IPS DF 4.7 (cell line): ENCODE results near the gene BRD4.

Experiments used
- DNase-seq: peaks from one replicate; pipeline ENCODE4 v3.0.0-alpha.2; 2013; ENCODE audit warnings: low spot score; ENCODE audit errors: extremely low read depth

BRD4 gene

DNA sequence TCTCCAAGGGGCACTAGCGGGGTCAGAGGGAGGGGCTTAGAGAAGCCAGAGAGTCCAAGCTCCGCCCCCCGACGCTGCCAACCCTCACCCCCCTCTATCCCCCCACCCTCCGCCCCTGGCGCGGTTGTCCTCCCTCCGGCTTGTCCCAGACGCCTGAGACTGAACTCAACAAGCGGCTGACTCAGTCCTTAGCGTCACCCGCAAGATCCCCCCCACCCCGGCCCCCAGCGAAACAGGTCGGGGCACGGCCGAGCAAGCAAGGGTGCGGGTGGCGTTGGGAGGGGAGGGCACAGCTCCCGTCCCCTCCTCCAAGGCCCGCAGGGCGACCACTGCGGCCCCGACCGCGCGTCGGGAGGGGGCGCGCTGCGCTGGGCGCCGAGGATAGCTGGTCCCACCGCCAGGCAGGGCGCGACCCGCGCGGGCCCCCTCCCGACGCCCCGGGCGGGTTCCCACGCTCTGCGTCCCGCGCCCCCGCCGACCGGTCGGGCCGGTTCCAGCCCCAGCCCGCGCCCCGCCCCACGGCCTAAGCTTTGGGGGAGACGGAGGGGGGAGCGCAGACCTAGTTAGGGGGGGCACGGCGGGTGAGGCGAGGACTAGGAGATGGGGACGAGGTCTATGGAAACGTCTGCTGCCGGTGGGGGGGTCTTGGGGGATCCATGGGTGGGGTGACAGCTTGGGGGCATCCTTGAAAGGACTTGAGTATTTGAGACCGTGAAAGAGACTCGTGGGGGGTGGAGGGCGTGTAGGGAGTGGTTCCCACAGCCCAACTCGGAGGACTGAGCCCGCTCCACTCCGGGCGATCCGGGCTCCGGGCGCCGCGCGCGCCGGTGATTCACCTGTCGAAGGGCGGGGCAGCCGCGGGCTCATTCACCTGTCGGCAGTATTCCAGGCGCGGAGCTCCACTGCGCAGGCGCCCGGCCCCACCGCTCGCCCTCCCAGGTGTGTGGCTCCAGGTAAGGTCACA lies 136.7 kb downstream of the BRD4 start:
- no peak for DNase-seq

DNA sequence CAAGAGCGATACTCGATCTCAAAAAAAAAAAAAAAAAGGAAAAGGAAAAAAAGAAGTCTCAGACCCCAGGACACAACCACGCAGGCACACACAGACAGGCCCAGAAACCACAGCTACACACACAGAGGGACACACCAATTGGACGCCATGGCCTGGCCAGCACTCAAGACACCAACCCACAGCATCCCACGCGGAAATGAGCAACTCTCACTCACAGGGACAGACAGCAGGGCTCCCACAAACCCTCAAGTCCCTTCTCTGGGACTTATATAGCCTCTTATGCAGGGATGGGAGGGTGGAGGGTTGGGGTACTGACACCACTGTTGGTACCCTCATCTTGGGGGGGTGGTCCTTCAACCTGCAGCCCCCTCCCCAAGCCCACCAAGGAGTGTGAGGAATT lies 137.4 kb downstream of the BRD4 start:
- DNase-seq: no peak

DNA sequence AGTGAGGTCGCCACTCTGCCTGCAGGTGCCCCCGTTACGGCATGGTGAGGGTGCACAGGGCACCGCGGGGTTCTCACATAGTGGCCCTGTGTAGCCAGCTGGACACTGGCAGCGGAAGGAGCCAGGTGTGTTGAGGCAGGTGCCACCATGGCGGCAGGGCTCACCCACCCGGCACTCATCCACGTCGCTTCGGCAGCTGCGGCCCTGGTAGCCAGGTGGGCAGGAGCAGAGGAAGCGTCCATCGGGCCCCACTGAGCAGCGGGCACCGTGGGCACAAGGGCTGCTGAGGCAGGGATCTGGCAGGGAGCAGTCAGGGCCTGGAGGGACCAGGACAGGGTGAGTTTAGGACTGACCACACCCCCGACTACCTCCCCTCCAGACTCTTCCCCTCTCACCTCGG lies 140.4 kb downstream of the BRD4 start:
- DNase-seq: no peak

DNA sequence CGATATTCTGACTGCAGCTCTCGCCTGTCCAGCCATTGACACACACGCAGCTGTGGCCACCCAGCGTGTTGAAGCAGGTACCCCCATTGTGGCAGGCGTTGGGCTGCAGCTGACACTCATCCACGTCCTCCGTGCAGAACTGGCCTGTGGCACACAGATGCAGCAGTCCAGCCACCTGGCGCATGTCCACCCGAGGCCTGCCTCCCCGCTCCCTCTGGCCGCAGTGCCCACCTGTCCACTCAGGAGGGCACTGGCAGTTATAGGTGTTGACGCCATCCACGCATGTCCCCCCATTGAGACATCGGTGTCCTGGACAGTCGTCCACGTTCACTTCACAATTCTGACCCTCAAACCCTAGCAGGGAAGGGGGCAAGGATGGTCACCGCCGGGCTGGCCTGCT lies 140.8 kb downstream of the BRD4 start:
- DNase-seq: no peak

DNA sequence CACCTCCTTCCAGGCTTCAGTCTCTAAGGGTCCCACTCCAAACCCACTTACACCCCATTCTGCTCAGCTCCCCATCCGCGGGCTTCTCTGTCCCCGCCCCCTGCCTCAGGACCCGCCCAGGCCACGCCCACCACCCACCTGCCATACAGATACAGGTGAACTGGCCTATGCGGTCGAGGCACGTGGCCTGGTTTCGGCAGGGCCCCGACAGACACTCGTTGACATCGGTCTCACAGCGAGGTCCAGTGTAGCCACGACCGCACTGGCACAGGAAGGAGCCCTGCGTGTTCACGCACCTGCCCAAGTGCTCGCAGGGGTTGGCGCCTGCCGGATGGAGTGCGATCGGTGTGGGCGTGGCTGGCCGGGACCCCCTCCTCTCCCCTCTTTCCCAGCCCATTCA lies 143.5 kb downstream of the BRD4 start:
- no peak for DNase-seq

DNA sequence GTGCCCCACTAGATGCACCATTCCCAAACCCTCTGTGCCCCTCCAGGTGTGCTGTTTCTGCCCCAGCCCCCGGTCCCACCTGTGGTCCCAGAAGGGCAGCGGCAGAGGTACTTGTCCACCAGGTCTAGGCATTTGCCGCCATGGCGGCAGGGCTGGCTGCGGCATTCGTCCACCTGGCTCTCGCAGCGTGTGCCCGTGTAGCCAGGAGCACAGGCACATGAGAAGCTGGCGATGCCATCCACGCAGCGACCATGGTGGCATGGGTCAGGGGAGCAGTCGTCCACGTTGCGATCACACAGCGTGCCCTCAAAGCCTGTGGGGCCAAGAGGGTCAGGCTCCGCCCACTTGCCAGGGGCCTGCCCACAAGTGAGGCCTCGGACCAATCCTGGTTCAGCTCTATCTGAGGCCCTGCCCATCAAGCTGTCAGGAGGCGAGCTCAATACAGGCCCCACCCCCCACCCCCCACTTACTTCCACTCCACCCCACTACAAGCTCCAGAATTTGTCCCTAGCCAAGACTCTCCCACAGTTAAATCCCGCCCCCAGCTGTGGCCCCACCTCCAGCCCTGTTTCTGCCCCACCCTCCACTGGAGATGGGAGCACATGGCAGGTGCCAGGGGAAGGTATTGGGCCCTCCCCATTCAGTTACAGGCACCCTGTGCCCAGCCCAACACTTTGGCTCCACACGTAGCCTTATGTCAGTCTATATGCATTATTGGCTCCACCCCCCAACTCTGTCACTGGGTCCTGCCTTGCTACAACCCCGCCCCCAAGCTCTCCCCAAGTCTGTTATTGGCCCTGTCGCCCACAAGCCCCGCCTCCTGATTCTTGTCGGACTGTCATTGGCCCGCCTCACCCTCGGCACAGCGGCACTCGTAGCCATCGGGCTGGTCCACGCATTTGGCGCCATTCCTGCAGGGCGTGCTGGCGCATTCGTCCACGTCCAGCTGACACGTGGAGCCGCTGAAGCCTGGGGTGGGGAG lies 145.0 kb downstream of the BRD4 start:
- DNase-seq: no peak
